Right kidney (tissue), 1 donor: Measurements from ENCODE around the gene CHADL.

Experiments
- DNase-seq: peaks from one replicate; pipeline ENCODE4 v3.0.0-alpha.2; 2016

CHADL gene

GRCh38 chr22:41229730-41230400 lies 10.9 kb downstream of the CHADL start:
- no peak for DNase-seq

GRCh38 chr22:41229215-41229614 lies 11.5 kb downstream of the CHADL start:
- DNase-seq: no peak

GRCh38 chr22:41226723-41227655 lies 13.7 kb downstream of the CHADL start:
- no peak for DNase-seq

- no peak for DNase-seq
Measured at GRCh38 chr22:41223535-41223934, 17.2 kb downstream of the CHADL start.

GRCh38 chr22:41222846-41223507 lies 17.8 kb downstream of the CHADL start:
- no peak for DNase-seq

GRCh38 chr22:41217553-41218157 lies 23.1 kb downstream of the CHADL start:
- peak; percentile 46 for DNase-seq

- no peak for DNase-seq
Measured at GRCh38 chr22:41216984-41217383, 23.7 kb downstream of the CHADL start.

- no peak for DNase-seq
Measured at GRCh38 chr22:41215926-41216325, 24.8 kb downstream of the CHADL start.

- no peak for DNase-seq
Measured at GRCh38 chr22:41215409-41215808, 25.3 kb downstream of the CHADL start.

GRCh38 chr22:41206719-41207118 lies 34.0 kb downstream of the CHADL start:
- no peak for DNase-seq

GRCh38 chr22:41204992-41205900 lies 35.5 kb downstream of the CHADL start, which contains the start of gene L3MBTL2:
TSS of gene L3MBTL2 (plus strand) at chr22:41205312. CDS start at chr22:41205363, 51 bp downstream.
- peak; percentile 80 for DNase-seq

GRCh38 chr22:41204066-41204465 lies 36.7 kb downstream of the CHADL start:
- DNase-seq: no peak

- DNase-seq: no peak
Measured at GRCh38 chr22:41203118-41203517, 37.6 kb downstream of the CHADL start.

- no peak for DNase-seq
Measured at GRCh38 chr22:41201141-41201540, 39.6 kb downstream of the CHADL start.

GRCh38 chr22:41198027-41198580 lies 42.6 kb downstream of the CHADL start:
- DNase-seq: no peak

- peak; percentile 94 for DNase-seq
Measured at GRCh38 chr22:41197038-41197972, 43.4 kb downstream of the CHADL start.

- no peak for DNase-seq
Measured at GRCh38 chr22:41193829-41194228, 46.9 kb downstream of the CHADL start.

- DNase-seq: no peak
Measured at GRCh38 chr22:41191467-41191866, 49.3 kb downstream of the CHADL start.

- no peak for DNase-seq
Measured at GRCh38 chr22:41184679-41185078, 56.1 kb downstream of the CHADL start.
